ENCODE results near the gene SP140.
"Not testable (repeated sequence)": the region's sequence is repeated elsewhere in the genome, so short reads cannot be mapped to it uniquely, and the experiment has no call there.

Gene SP140

GRCh38 chr2:230225486-230225885 is at the start of gene SP140:
TSS of gene SP140 (plus strand) at chr2:230225736. CDS start at chr2:230225845, 109 bp downstream.
- no peak for DNase-seq

GRCh38 chr2:230176996-230177395 is 48.5 kb upstream of the SP140 start:
- no peak for DNase-seq

GRCh38 chr2:230178546-230179485 is 46.7 kb upstream of the SP140 start:
- DNase-seq, result no peak

- DNase-seq, result no peak
Measured at GRCh38 chr2:230179907-230180306, 45.6 kb upstream of the SP140 start.

GRCh38 chr2:230181195-230181594 is 44.3 kb upstream of the SP140 start:
- no peak for DNase-seq

- DNase-seq, result peak; percentile 45
Measured at GRCh38 chr2:230184727-230185578, 40.6 kb upstream of the SP140 start.

- no peak for DNase-seq
Measured at GRCh38 chr2:230202430-230203109, 23.0 kb upstream of the SP140 start.

- no peak for DNase-seq
Measured at GRCh38 chr2:230203110-230203676, 22.3 kb upstream of the SP140 start.

GRCh38 chr2:230205034-230205433 is 20.5 kb upstream of the SP140 start:
- no peak for DNase-seq

GRCh38 chr2:230205721-230206120 is 19.8 kb upstream of the SP140 start:
- no peak for DNase-seq

GRCh38 chr2:230208576-230208975 is 17.0 kb upstream of the SP140 start:
- DNase-seq, result no peak

GRCh38 chr2:230209422-230210051 is 16.0 kb upstream of the SP140 start:
- no peak for DNase-seq

- DNase-seq, result no peak
Measured at GRCh38 chr2:230216489-230216888, 9.0 kb upstream of the SP140 start.

- DNase-seq, result no peak
Measured at GRCh38 chr2:230217424-230217823, 8.1 kb upstream of the SP140 start.

GRCh38 chr2:230218421-230218820 is 7.1 kb upstream of the SP140 start:
- no peak for DNase-seq

- DNase-seq, result peak; percentile 96
Measured at GRCh38 chr2:230219419-230220331, 5.9 kb upstream of the SP140 start, which contains the start of gene SP110. TSS of gene SP110 (minus strand) at chr2:230219984. CDS start at chr2:230216927, 3,057 bp downstream.

- DNase-seq, result no peak
Measured at GRCh38 chr2:230220347-230220969, 5.1 kb upstream of the SP140 start.

- no peak for DNase-seq
Measured at GRCh38 chr2:230221493-230221892, 4.0 kb upstream of the SP140 start.

- not testable (repeated sequence) for DNase-seq
Measured at GRCh38 chr2:230222829-230223228, 2.7 kb upstream of the SP140 start.

- DNase-seq, result no peak
Measured at GRCh38 chr2:230224458-230224857, 1.1 kb upstream of the SP140 start.
